SH-SY5Y (cell line): Measurements from ENCODE around the gene OR2T4.

ENCODE experiments used
- GATA2 ChIP-seq: IDR thresholded peaks from 2 replicates; pipeline ENCODE4 v1.6.1; 2011; ENCODE audit warnings: mild to moderate bottlenecking, low read depth, low read length
- GATA3 ChIP-seq: IDR thresholded peaks from 2 replicates; pipeline ENCODE4 v1.6.1; 2011; ENCODE audit warnings: low read depth, mild to moderate bottlenecking, low read length, moderate library complexity

DNA sequence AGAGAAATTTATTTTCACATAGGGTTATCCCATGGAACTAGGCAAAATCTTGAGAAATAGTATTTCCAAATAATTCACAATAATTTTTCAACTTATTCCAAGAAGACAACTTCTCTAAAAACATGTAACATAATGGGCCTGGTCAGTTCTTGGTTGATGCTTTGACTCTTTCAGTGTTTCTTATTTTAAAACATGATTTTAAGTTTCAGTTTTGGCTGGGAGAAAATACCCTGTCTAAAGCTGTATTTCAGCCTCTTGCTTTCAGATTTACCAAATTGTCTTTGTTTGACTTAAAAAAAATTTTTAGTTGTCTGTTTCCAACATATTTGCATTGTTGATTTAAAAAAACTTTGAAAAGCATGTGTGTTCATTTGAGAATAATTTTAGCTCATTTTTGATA lies 5.1 kb downstream of the OR2T4 start:
- TF ChIP-seq GATA2 (no peak), GATA3 (no peak)
